ENCODE measurements around the gene SRPRB.
A peak's percentile ranks its signal among the peaks of the same experiment; 100 is the strongest.

Gene SRPRB, protein sequence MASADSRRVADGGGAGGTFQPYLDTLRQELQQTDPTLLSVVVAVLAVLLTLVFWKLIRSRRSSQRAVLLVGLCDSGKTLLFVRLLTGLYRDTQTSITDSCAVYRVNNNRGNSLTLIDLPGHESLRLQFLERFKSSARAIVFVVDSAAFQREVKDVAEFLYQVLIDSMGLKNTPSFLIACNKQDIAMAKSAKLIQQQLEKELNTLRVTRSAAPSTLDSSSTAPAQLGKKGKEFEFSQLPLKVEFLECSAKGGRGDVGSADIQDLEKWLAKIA

DNA sequence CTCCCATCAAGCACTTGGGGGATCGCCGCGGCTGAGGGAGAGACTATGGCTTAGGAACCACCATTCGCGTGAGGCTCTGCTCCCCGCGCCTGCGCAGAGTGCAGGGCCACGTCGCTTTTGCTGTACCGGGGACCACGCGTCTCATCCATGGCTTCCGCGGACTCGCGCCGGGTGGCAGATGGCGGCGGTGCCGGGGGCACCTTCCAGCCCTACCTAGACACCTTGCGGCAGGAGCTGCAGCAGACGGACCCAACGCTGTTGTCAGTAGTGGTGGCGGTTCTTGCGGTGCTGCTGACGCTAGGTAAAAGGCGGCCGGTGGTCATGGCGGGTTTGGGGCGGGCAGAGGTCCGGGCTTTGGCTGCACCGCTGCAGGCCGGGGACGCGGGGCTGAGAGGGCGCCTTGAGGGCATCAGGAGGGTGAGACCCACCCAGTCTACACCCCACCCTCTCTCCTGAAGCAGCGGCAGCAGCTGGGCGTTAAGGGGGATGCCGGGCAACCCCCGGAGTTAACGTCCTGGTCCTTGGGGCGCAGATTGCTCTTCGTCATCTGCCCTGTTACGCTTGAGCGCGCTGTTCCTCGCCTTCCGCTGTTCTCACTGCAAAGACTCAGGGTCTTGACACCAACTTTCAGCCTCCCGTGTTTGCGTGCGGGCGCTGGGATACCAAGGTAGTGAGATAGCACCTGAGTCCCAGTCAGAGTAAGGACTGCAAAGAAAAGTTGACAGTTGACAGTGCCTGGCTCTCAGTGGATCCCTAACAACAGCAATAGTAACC is at the start of gene SRPRB:
Gene SRPRB, plus strand, starts transcription at position 114 of the 774 bp plus-strand sequence. Its CDS starts 34 bp downstream, at position 148.
- Histone ChIP-seq H3K79me2 (ENCODE audit: control insufficient read depth, low read length) (peaks cover 31% of the 10 kb centered on the region), H3K9me2 (replicated peaks; ENCODE audit: control insufficient read depth, low read length) (no peaks in the 10 kb centered on the region), H3K4me1 (ENCODE audit: control insufficient read depth, low read length) (peaks cover 20% of the 10 kb centered on the region), H3K4me3 (ENCODE audit: low read length) (peak within 1 kb of the TSS; percentile 99), H3K4me2 (ENCODE audit: low read length) (peak within 1 kb of the TSS; percentile 97), H4K20me1 (ENCODE audit: control insufficient read depth, insufficient read depth, low read depth, low read length) (0 out of 2 replicates have a peak, but pooled peaks cover 3% of the 10 kb centered on the region), H3K27ac (ENCODE audit: low read depth, low read length) (peak within 1 kb of the TSS; percentile 16; the same call in 1 of the 2 replicates), H3F3A (ENCODE audit: control insufficient read depth, insufficient read depth) (no peaks in the 10 kb centered on the region), H3K27me3 (ENCODE audit: control insufficient read depth, low read length) (no peaks in the 10 kb centered on the region), H3K9me3 (ENCODE audit: control insufficient read depth, insufficient read depth, low read length) (no peaks in the 10 kb centered on the region), H3K36me3 (ENCODE audit: control insufficient read depth, low read length) (peaks cover 46% of the 10 kb centered on the region)
- TF ChIP-seq EZH2phosphoT487 (IDR thresholded peaks at IDR 0.05; ENCODE audit: borderline replicate concordance, low read length) (no peak), CTCF (IDR thresholded peaks at IDR 0.05; ENCODE audit: low read depth, low read length, poor library complexity, severe bottlenecking) (no peak)

DNA sequence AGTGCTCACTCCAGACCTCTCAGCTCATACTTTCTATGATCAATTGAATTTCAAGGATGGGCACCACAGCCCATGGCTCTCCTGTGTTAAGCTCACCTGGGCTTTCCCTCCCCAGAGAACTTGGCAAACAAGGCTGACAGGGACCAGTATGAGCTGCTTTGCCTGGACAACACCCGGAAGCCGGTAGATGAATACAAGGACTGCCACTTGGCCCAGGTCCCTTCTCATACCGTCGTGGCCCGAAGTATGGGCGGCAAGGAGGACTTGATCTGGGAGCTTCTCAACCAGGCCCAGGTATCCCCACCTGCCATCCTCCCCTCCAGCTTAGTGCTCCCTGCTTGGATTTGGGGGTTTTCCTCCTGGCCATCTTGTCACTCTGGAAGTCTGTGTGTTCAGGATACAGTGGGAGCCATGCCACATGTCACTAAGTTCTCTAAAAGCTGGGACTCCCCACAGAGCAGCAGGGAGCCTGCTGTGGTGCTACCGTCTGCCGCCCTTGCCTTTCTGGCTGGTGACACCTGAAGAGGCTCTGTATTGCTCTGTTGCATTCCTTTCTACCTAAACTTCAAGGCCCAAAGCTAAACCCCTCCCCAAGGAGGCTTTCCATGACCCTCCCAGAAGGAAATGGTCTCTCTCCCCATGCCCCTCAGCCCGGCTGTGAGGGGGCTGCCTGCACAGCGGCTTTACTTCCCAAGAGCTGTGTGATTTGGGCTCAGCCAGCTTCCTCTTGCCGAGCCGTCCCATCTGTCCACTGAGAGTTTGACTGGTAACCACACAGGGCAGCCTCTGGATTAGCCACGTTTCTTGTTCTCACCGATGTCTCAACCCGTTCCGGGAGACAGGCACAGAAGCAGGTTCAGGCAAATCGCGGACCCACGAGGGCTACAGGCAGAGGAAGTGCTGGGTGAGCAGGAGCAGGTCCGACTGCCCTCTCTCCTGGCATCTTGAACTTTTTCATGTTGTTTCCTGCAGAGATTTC is 48.6 kb upstream of the SRPRB start:
- Histone ChIP-seq H3K79me2 (ENCODE audit: control insufficient read depth, low read length) (no peaks in the 10 kb centered on the region), H3K4me2 (ENCODE audit: low read length) (no peak overlapping the region), H3K27ac (ENCODE audit: low read depth, low read length) (no peak overlapping the region), H4K20me1 (ENCODE audit: control insufficient read depth, insufficient read depth, low read depth, low read length) (no peaks in the 10 kb centered on the region), H3K9me2 (replicated peaks; ENCODE audit: control insufficient read depth, low read length) (no peaks in the 10 kb centered on the region), H3F3A (ENCODE audit: control insufficient read depth, insufficient read depth) (no peaks in the 10 kb centered on the region), H3K27me3 (ENCODE audit: control insufficient read depth, low read length) (peaks cover 5% of the 10 kb centered on the region), H3K36me3 (ENCODE audit: control insufficient read depth, low read length) (no peaks in the 10 kb centered on the region), H3K4me3 (ENCODE audit: low read length) (no peak overlapping the region), H3K4me1 (ENCODE audit: control insufficient read depth, low read length) (no peaks in the 10 kb centered on the region), H3K9me3 (ENCODE audit: control insufficient read depth, insufficient read depth, low read length) (no peaks in the 10 kb centered on the region)
- TF ChIP-seq CTCF (IDR thresholded peaks at IDR 0.05; ENCODE audit: low read depth, low read length, poor library complexity, severe bottlenecking) (no peak), EZH2phosphoT487 (IDR thresholded peaks at IDR 0.05; ENCODE audit: borderline replicate concordance, low read length) (no peak)

DNA sequence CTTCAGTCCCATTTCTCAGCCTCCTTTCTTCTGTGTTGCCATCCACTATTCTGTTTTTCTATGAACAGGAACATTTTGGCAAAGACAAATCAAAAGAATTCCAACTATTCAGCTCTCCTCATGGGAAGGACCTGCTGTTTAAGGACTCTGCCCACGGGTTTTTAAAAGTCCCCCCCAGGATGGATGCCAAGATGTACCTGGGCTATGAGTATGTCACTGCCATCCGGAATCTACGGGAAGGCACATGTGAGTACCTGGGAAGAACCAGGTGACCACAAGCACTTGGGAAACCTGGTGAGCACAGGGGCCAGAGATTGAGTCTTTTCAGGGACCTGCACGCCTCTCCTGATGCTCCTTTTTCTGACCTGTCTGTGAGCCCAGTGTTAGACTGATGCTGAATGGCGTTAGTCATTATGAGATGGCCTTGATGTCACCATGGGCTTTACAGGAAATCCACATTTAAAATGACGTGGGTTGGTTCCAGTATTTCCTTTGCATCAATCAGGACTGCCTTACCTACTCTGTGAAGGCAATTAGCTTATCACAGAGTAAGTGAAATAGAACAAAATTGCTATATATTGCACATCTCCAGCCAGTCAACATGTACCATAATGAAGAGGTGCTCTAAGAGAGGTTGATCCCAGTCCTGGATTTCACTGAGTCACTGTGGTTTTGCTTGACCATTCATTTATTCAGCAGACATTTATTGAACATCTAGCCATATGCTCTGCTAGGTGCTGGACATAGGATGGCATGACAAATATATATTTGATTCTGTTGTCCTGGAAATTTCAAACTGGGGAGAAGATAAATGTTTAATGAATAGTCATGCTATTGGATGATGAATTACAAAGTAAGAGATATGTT is 47.7 kb upstream of the SRPRB start:
- H3K4me2 ChIP-seq (ENCODE audit: low read length): no peak overlapping the region

More for the DNA sequence above, 47.7 kb upstream of the SRPRB start:
- Histone ChIP-seq H3K27ac (ENCODE audit: low read depth, low read length) (no peak overlapping the region), H3K9me2 (replicated peaks; ENCODE audit: control insufficient read depth, low read length) (no peaks in the 10 kb centered on the region), H3F3A (ENCODE audit: control insufficient read depth, insufficient read depth) (no peaks in the 10 kb centered on the region), H3K27me3 (ENCODE audit: control insufficient read depth, low read length) (peaks cover 10% of the 10 kb centered on the region), H3K79me2 (ENCODE audit: control insufficient read depth, low read length) (no peaks in the 10 kb centered on the region), H3K4me1 (ENCODE audit: control insufficient read depth, low read length) (no peaks in the 10 kb centered on the region), H3K4me3 (ENCODE audit: low read length) (no peak overlapping the region), H3K9me3 (ENCODE audit: control insufficient read depth, insufficient read depth, low read length) (no peaks in the 10 kb centered on the region), H3K36me3 (ENCODE audit: control insufficient read depth, low read length) (no peaks in the 10 kb centered on the region), H4K20me1 (ENCODE audit: control insufficient read depth, insufficient read depth, low read depth, low read length) (no peaks in the 10 kb centered on the region)
- TF ChIP-seq EZH2phosphoT487 (IDR thresholded peaks at IDR 0.05; ENCODE audit: borderline replicate concordance, low read length): no peak
- TF ChIP-seq CTCF (IDR thresholded peaks at IDR 0.05; ENCODE audit: low read depth, low read length, poor library complexity, severe bottlenecking): no peak
